Thoracic aorta (tissue), 2 donors: ENCODE measurements around the gene CNN3. TPM values are rescaled to one million over a fixed set of nuclear protein-coding genes. Genes with fewer than 3 reads are reported as not detected.

Experiments used
- ATAC-seq: fragments of 150-250 bp; one replicate; pipeline ENCODE4 v1.8.0; 2017; ENCODE audit warnings: low read depth; ENCODE audit not compliant: insufficient number of reproducible peaks, low FRiP score
- DNase-seq: peaks from one replicate; pipeline ENCODE4 v3.0.0-alpha.2; 2020; ENCODE audit warnings: low spot score
- H3K27ac ChIP-seq, 2 donors: fragments of 200-600 bp; sonication (generic); 1 replicate in 1 of 2; 2 replicates in 1 of 2; pipeline ENCODE4 v1.5.1; 2016; ENCODE audit warnings: mild to moderate bottlenecking in 2 of 2, moderate library complexity in 2 of 2
- H3K27me3 ChIP-seq: fragments of 200-600 bp; sonication (generic); replicated peaks from 2 replicates; pipeline ENCODE4 v1.6.0; 2016; ENCODE audit warnings: mild to moderate bottlenecking; ENCODE audit not compliant: insufficient read depth
- H3K36me3 ChIP-seq: fragments of 200-600 bp; sonication (generic); one replicate; pipeline ENCODE4 v1.5.1; 2016
- H3K4me1 ChIP-seq, 2 donors: fragments of 200-600 bp; sonication (generic); 1 replicate in 1 of 2; 2 replicates in 1 of 2; pipeline versions ENCODE4 v1.5.1 to v1.6.0; 2016; ENCODE audit warnings: low read depth in 2 of 2, mild to moderate bottlenecking in 1 of 2; ENCODE audit not compliant: control insufficient read depth in 1 of 2
- H3K4me3 ChIP-seq: fragments of 200-600 bp; sonication (generic); 2 replicates; pipeline ENCODE4 v1.5.1; 2016; ENCODE audit warnings: mild to moderate bottlenecking
- H3K9me3 ChIP-seq: fragments of 200-600 bp; sonication (generic); 2 replicates; pipeline ENCODE4 v1.5.1; 2016
- CTCF ChIP-seq: fragments of 200-600 bp; sonication (generic); IDR thresholded peaks from one replicate; pipeline ENCODE4 v1.5.1; 2019; ENCODE audit warnings: antibody characterized with exemption
- total RNA-seq, 2 donors: library from RNA; depleted of rRNA; stranded (reverse); fragments of >200 nt; gene quantifications; one replicate each; pipeline versions ENCODE4 v1.1.0 to v1.2.3, GENCODE V29; 2016

CNN3 gene
- total RNA-seq, 2 donors from 2014 or later: 225 to 257 TPM

DNA sequence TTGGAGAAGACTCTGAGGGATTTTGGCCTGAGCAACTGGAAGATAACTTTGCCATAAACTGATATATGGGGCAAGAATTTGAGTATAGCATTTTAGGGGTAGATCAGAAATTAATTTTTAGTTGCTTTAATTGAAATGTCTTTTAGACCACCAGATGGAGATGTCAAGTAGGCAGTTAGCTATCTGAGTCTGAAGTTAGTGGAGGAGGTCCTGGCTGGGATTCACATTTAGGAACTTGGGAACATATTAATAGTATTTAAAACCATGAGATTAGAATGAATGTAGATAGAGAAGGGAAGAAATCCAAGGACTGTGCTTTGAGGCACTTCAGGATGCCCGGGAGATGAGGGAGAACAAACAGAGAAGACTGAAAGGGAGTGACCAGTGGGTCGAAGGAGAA is 74.1 kb downstream of the CNN3 start:
- peak overlapping the region in 1 of 2 donors; percentile 6 for H3K27ac ChIP-seq
- peaks cover 14 to 45% of the 10 kb centered on the region in 2 donors for H3K4me1 ChIP-seq
- DNase-seq: no peak
- no peaks in the 10 kb centered on the region for H3K36me3 ChIP-seq
- ATAC-seq: no peak
- no peaks in the 10 kb centered on the region for H3K9me3 ChIP-seq
- no peak for TF ChIP-seq CTCF
- H3K4me3 ChIP-seq: no peak overlapping the region
- no peaks in the 10 kb centered on the region for H3K27me3 ChIP-seq

DNA sequence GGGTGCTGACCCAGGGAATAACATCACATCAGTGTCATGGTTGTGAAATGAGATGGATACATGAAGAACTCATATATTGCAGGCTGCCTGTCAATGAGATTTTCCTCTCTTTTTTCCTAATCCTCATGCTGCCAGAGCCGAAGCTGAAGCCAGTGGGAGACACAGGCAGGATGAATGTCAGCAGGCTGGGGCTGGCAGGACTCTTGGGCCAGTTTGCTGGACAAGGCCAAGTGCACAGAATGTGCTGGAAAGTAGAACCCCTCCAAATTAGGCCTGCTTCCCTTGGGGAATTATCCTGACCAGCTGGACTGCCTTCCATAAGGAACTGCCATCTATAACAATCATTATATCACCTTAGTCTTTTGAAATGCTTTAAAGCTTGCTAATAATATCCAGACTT is 75.3 kb downstream of the CNN3 start:
- Histone ChIP-seq H3K4me3 (no peak overlapping the region), H3K9me3 (no peaks in the 10 kb centered on the region), H3K27ac (peak overlapping the region; percentile 20 to 48), H3K36me3 (no peaks in the 10 kb centered on the region), H3K27me3 (no peaks in the 10 kb centered on the region), H3K4me1 (peaks cover 14 to 45% of the 10 kb centered on the region in 2 donors)
- no peak for ATAC-seq
- no peak for TF ChIP-seq CTCF
- DNase-seq: no peak

Other genes starting within 250 kb of the CNN3 start
- 1 to 10 TPM; 2.5 to 3.7 TPM for gene SLC44A3, start 106.8 kb downstream of the CNN3 start, total RNA-seq
- 1 to 10 TPM; 1.6 TPM for gene ALG14, start 145.8 kb upstream of the CNN3 start, total RNA-seq
- 1 to 10 TPM; 8.0 to 9.9 TPM for gene TLCD4, start 190.2 kb upstream of the CNN3 start, total RNA-seq